ENCODE results near the gene DUSP22. TPM values are rescaled to one million over a fixed set of nuclear protein-coding genes. Genes with fewer than 3 reads are reported as not detected.

DUSP22 gene
- total and polyA plus RNA-seq, 4 donors = 9.5 to 31.0 (median 20.1) TPM

DNA sequence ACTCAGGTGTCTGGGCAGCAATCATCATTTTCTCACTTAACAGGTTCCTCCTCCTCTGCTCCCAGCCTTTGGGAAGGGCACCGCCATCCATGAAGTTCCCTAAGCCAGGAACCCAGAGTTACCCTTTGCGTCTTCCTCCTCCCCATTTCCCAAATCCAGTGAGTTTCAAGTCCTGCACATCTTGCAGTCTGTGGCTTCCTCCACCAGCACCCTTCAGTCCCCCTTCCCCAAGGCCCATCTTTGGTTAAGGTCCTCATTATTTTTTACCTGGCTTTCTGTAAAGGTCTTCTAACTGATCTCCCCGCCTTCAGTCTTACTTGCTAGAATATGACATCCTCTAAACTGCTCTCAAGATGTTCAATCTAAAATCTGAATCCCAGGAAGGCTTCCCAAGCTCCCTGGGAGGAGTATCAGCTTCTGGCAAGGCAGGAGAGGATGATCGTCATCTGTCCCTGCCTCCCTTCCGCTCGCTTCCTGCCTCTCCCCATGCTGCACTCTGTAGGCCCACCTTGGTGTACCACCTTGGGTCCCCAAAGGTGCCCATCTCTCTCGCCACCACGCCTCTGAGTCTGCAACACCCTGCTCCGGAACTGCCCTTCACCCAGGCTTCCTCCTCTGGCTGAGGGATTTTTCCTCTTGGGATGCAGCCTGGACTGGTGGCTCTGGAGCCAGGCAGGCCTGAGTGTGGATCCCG lies 11.4 kb upstream of the DUSP22 start:
- Histone ChIP-seq H3K27me3 (ENCODE audit: control insufficient read depth in 4 of 4, insufficient read depth in 4 of 4, low read length in 3 of 4) (no peaks in the 10 kb centered on the region), H3K4me3 (ENCODE audit: low read depth in 1 of 3, low read length in 3 of 3) (no peak overlapping the region), H3K9me3 (ENCODE audit: control insufficient read depth in 4 of 4, low read length in 3 of 4) (no peaks in the 10 kb centered on the region), H3K9ac (ENCODE audit: low read depth in 1 of 2, low read length in 2 of 2) (no peak overlapping the region), H3K27ac (ENCODE audit: low read depth in 1 of 2, low read length in 2 of 2) (no peak overlapping the region), H3K4me1 (ENCODE audit: control insufficient read depth in 4 of 4, insufficient read depth in 4 of 4, low read length in 3 of 4) (no peaks in the 10 kb centered on the region), H3K36me3 (ENCODE audit: control insufficient read depth in 4 of 4, insufficient read depth in 3 of 4, low read depth in 1 of 4, low read length in 3 of 4) (no peaks in the 10 kb centered on the region)
- DNase-seq (ENCODE audit: low spot score) = no peak
- 91% methylated on average over 10 of the region's 10 CpGs for WGBS
- TF ChIP-seq HNF4G (IDR thresholded peaks at IDR 0.05) = no peak
- no peak for TF ChIP-seq EGR1 (IDR thresholded peaks at IDR 0.05; ENCODE audit: low read depth in 2 of 2)
- TF ChIP-seq NR2F2 (IDR thresholded peaks at IDR 0.05) = no peak

DNA sequence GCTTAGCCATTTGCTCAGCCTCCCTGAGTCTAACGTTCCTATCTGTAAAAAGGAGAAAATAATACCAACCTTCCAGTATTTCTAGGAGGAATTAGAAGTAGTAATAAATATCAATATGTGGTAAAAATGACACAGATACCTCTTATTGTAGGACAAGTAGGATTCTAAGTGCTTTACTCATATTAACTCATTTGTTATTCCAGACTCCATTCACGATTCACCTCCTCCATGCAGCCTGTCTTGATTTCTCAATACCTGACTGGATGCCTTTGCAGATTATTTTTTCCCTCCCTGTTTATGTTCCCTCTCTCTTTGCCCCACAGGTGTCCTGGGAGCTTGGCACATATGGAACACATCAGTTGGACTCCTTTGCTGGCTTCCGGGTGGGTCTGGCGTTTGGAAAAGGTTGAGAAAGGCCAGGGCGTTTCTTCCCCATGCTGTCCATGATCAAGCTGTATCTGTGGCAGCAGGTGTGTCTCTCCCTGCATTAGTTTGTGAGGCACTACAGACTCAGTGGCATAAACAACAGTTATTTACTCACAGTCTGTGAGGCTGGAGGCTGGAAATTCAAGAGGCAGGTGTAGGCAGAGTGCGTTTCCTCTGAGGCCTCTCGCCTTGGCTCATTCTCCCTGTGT lies 10.7 kb upstream of the DUSP22 start:
- Histone ChIP-seq H3K27ac (ENCODE audit: low read depth in 1 of 2, low read length in 2 of 2) (no peak overlapping the region), H3K36me3 (ENCODE audit: control insufficient read depth in 4 of 4, insufficient read depth in 3 of 4, low read depth in 1 of 4, low read length in 3 of 4) (no peaks in the 10 kb centered on the region), H3K9ac (ENCODE audit: low read depth in 1 of 2, low read length in 2 of 2) (no peak overlapping the region), H3K9me3 (ENCODE audit: control insufficient read depth in 4 of 4, low read length in 3 of 4) (no peaks in the 10 kb centered on the region), H3K27me3 (ENCODE audit: control insufficient read depth in 4 of 4, insufficient read depth in 4 of 4, low read length in 3 of 4) (no peaks in the 10 kb centered on the region), H3K4me3 (ENCODE audit: low read depth in 1 of 3, low read length in 3 of 3) (no peak overlapping the region), H3K4me1 (ENCODE audit: control insufficient read depth in 4 of 4, insufficient read depth in 4 of 4, low read length in 3 of 4) (no peaks in the 10 kb centered on the region)
- TF ChIP-seq REST (IDR thresholded peaks at IDR 0.05) (no peak), JUND (IDR thresholded peaks at IDR 0.05) (no peak), YY1 (IDR thresholded peaks at IDR 0.05) (no peak), HNF4A (conservative IDR thresholded peaks at IDR 0.05) (no peak), CTCF (IDR thresholded peaks at IDR 0.05; ENCODE audit: low read depth, low read length, missing input control) (no peak), RAD21 (IDR thresholded peaks at IDR 0.05) (no peak)
- TF ChIP-seq, protein P1, sequence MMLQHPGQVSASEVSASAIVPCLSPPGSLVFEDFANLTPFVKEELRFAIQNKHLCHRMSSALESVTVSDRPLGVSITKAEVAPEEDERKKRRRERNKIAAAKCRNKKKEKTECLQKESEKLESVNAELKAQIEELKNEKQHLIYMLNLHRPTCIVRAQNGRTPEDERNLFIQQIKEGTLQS (IDR thresholded peaks at IDR 0.05) = no peak
- DNase-seq (ENCODE audit: low spot score) = no peak
- WGBS = 89% methylated on average over 7 of the region's 7 CpGs
